CD4-positive, alpha-beta T cell treated with Interferon alpha-2 for 1 hour (primary cell): ENCODE results near the gene QSOX2.
"Not testable (repeated sequence)": the region's sequence is repeated elsewhere in the genome, so short reads cannot be mapped to it uniquely, and the experiment has no call there.

Experiments used
- DNase-seq, 2 donors: peaks; one replicate each; pipeline ENCODE4 v3.0.0-alpha.2; 2020 to 2022

Gene QSOX2

GRCh38 chr9:136248951-136249876 lies 3.6 kb upstream of the QSOX2 start:
- DNase-seq: no peak

GRCh38 chr9:136247947-136248637 lies 2.5 kb upstream of the QSOX2 start:
- no peak for DNase-seq

- no peak for DNase-seq
These were observed 1.9 kb upstream of the QSOX2 start for GRCh38 chr9:136247551-136247916.

- no peak for DNase-seq
These were observed 1.4 kb upstream of the QSOX2 start for GRCh38 chr9:136246849-136247550.

GRCh38 chr9:136244969-136245218 lies 718 bp downstream of the QSOX2 start:
- no peak for DNase-seq

- peak; percentile 47 to 53 for DNase-seq
These were observed 1.3 kb downstream of the QSOX2 start for GRCh38 chr9:136244122-136244968.

GRCh38 chr9:136243631-136244030 lies 2.0 kb downstream of the QSOX2 start:
- DNase-seq: no peak

- DNase-seq: no peak
These were observed 2.6 kb downstream of the QSOX2 start for GRCh38 chr9:136242918-136243525.

- DNase-seq: no peak
These were observed 3.4 kb downstream of the QSOX2 start for GRCh38 chr9:136242248-136242647.

GRCh38 chr9:136241542-136241941 lies 4.1 kb downstream of the QSOX2 start:
- no peak for DNase-seq

GRCh38 chr9:136240941-136241340 lies 4.7 kb downstream of the QSOX2 start:
- DNase-seq: no peak

GRCh38 chr9:136239983-136240330 lies 5.7 kb downstream of the QSOX2 start:
- DNase-seq: peak in 1 of 2 donors; percentile 49

- no peak for DNase-seq
These were observed 6.3 kb downstream of the QSOX2 start for GRCh38 chr9:136239135-136239982.

- no peak for DNase-seq
These were observed 7.3 kb downstream of the QSOX2 start for GRCh38 chr9:136238342-136238732.

GRCh38 chr9:136237486-136238341 lies 7.9 kb downstream of the QSOX2 start:
- DNase-seq: no peak

GRCh38 chr9:136236471-136237410 lies 8.9 kb downstream of the QSOX2 start:
- DNase-seq: not testable (repeated sequence)

GRCh38 chr9:136235709-136236455 lies 9.7 kb downstream of the QSOX2 start:
- no peak for DNase-seq

GRCh38 chr9:136235171-136235570 lies 10.4 kb downstream of the QSOX2 start:
- DNase-seq: no peak

GRCh38 chr9:136234597-136234996 lies 11.0 kb downstream of the QSOX2 start:
- no peak for DNase-seq
